GM19099 (cell line): Measurements from ENCODE around the gene TCF12.
A peak's percentile ranks its signal among the peaks of the same experiment; 100 is the strongest.

Source experiments
- POLR2A ChIP-seq: IDR thresholded peaks from 3 replicates; pipeline ENCODE4 v1.6.1; 2011; ENCODE audit warnings: low read depth; ENCODE audit not compliant: insufficient read length; ENCODE audit errors: extremely low read depth

The TCF12 gene

DNA sequence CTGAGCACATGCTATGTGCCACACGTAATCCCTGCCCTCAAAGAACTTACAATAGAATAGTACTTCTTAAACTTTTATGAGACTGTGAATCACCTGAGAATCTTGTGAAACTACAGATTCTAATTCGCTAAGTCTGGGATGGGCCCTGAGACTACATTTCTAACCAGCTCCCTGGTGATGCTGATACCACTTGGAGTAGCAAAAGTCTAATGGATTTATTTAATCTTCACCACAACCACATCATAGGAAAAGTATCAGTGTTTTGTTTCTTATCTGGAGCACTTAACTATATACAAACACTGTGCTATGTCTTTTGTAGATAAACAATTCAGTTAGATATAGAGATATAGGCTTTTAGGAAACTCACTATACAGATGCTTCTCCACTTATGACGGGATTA is 23.8 kb upstream of the TCF12 start:
- TF ChIP-seq POLR2A, result no peak

GRCh38 chr15:56901931-56902330 is 16.5 kb upstream of the TCF12 start:
- no peak for TF ChIP-seq POLR2A

- TF ChIP-seq POLR2A, result no peak
These were observed 11.7 kb upstream of the TCF12 start for GRCh38 chr15:56906766-56907165.

GRCh38 chr15:56910801-56911200 is 7.6 kb upstream of the TCF12 start:
- no peak for TF ChIP-seq POLR2A

DNA sequence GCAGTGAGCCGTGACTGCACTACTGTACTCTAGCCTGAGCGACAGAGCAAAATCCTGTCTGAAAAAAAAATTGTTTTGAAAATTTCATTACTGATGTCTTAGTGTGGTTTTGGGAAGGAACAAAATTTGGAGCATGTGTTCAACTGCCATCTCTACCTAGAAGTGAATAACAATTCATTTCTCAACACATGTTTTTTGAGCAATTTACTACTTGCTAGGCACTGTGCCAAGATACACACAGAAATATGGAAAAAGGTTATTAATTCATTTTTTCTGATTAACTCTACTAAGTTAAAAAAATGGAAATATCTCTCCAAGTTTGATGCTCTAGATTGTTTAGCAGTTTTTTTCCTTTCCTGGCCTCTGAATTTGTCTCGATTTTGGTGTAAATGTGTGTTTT is 5.2 kb upstream of the TCF12 start:
- TF ChIP-seq POLR2A, result no peak

DNA sequence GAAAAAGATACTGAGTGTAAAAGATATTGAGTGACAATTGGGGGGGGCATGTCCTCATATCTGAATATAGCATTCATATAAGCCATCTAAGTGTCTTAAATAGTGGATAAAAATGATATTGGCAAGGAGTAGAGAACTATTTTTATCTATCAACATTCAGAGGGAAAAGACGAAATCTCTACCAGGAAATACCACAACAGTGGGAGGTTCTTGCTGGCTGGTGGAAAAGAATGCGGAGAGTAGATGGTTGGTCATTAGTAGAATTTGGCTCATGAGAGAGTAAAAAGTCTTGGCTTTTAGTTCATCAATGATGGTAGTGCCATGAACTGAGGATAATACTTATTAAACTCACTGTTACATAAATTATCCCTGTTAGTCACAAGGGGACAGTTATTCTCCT is 4.8 kb upstream of the TCF12 start:
- no peak for TF ChIP-seq POLR2A

GRCh38 chr15:56915888-56916287 is 2.6 kb upstream of the TCF12 start:
- TF ChIP-seq POLR2A, result no peak

- TF ChIP-seq POLR2A, result no peak
These were observed 1.5 kb upstream of the TCF12 start for GRCh38 chr15:56916825-56917477.

- TF ChIP-seq POLR2A, result no peak
These were observed 795 bp upstream of the TCF12 start for GRCh38 chr15:56917652-56918045.

GRCh38 chr15:56919031-56919608 is 676 bp downstream of the TCF12 start:
- peak; percentile 68 for TF ChIP-seq POLR2A

- no peak for TF ChIP-seq POLR2A
These were observed 1.3 kb downstream of the TCF12 start for GRCh38 chr15:56919609-56920366.

- no peak for TF ChIP-seq POLR2A
These were observed 1.9 kb downstream of the TCF12 start for GRCh38 chr15:56920367-56920627.

DNA sequence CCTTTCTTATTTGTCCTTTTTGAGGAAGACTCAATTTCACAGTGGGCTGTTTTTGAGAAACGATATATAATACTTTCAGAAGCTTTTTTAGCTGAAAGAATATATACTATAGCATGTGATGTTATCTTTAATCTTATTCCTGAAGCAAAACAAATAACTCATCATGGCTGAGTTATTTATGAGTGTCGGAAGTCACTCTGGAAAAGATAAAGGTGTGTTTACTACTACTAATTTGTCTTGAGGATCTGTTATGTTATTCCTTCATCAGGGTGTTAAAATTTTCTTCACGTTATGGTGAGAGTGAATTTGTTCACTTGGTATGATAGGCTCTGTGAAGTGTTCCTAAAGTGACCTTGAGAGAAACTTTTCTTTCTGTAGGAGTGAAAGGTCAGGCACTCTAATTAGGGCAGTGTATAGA is 4.7 kb downstream of the TCF12 start:
- TF ChIP-seq POLR2A, result no peak

GRCh38 chr15:56927816-56928215 is 9.4 kb downstream of the TCF12 start:
- TF ChIP-seq POLR2A, result no peak

DNA sequence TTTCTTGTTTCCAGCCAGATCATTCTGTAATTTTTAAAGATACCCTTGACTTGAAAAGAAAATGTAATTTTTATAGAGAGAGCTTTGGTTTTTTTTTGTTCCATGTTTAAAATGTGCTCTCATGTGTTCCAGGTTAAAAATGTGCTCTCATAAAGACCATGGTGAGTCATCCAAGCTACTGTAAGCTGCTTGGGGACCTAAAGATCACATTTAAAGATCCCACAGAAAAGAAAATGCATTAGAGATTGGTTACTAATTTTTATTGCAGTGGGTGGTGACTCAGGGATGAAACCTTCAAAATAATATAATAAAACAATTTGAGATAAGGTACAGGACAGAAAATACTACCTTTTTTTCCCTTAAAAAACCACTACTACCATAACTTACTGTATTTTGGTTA is 11.0 kb downstream of the TCF12 start:
- TF ChIP-seq POLR2A, result no peak

- no peak for TF ChIP-seq POLR2A
These were observed 11.5 kb downstream of the TCF12 start for GRCh38 chr15:56929933-56930332.
